LHCN-M2 (cell line): Measurements from ENCODE around the gene CSNK2A1. TPM values are rescaled to one million over a fixed set of nuclear protein-coding genes. Genes with fewer than 3 reads are reported as not detected.
"Not testable (repeated sequence)": the region's sequence is repeated elsewhere in the genome, so short reads cannot be mapped to it uniquely, and the experiment has no call there.

ENCODE experiments used
- DNase-seq: peaks from one replicate; pipeline ENCODE4 v3.0.0-alpha.2; 2012; ENCODE audit warnings: low read depth
- total RNA-seq: library from RNA; depleted of rRNA; stranded (reverse); fragments of >200 nt; gene quantifications from 2 replicates; pipeline ENCODE4 v1.2.3, GENCODE V29; 2014

Gene CSNK2A1
- total RNA-seq, 1 experiment from 2014 or later = 137 TPM

- no peak for DNase-seq
These were observed 83.4 kb downstream of the CSNK2A1 start for GRCh38 chr20:460180-460579.

- no peak for DNase-seq
These were observed 84.8 kb downstream of the CSNK2A1 start for GRCh38 chr20:458776-459175.

GRCh38 chr20:454951-455350 is 88.6 kb downstream of the CSNK2A1 start:
- no peak for DNase-seq

- DNase-seq = not testable (repeated sequence)
These were observed 91.6 kb downstream of the CSNK2A1 start for GRCh38 chr20:452021-452420.

GRCh38 chr20:445514-446336 is 97.9 kb downstream of the CSNK2A1 start:
- DNase-seq = no peak

GRCh38 chr20:444862-445426 is 98.6 kb downstream of the CSNK2A1 start:
- peak; percentile 62 for DNase-seq

GRCh38 chr20:444117-444516 is 99.5 kb downstream of the CSNK2A1 start:
- DNase-seq = peak; percentile 17

GRCh38 chr20:443223-443775 is 100.3 kb downstream of the CSNK2A1 start:
- DNase-seq = no peak

GRCh38 chr20:440636-441035 is 103.0 kb downstream of the CSNK2A1 start:
- peak; percentile 36 for DNase-seq

GRCh38 chr20:440148-440547 is 103.4 kb downstream of the CSNK2A1 start:
- no peak for DNase-seq

- DNase-seq = peak; percentile 26
These were observed 104.8 kb downstream of the CSNK2A1 start for GRCh38 chr20:438571-439469.

- no peak for DNase-seq
These were observed 105.7 kb downstream of the CSNK2A1 start for GRCh38 chr20:437787-438486.

GRCh38 chr20:436476-436875 is 107.1 kb downstream of the CSNK2A1 start:
- no peak for DNase-seq

- DNase-seq = no peak
These were observed 108.0 kb downstream of the CSNK2A1 start for GRCh38 chr20:435558-435957.

- no peak for DNase-seq
These were observed 108.8 kb downstream of the CSNK2A1 start for GRCh38 chr20:434661-435419.

- DNase-seq = no peak
These were observed 109.4 kb downstream of the CSNK2A1 start for GRCh38 chr20:434221-434620.

GRCh38 chr20:433300-433975 is 110.2 kb downstream of the CSNK2A1 start:
- peak; percentile 30 for DNase-seq

- no peak for DNase-seq
These were observed 110.8 kb downstream of the CSNK2A1 start for GRCh38 chr20:432677-433299.

GRCh38 chr20:432208-432607 is 111.4 kb downstream of the CSNK2A1 start:
- DNase-seq = no peak
